GM12892 (cell line): ENCODE results near the gene TMPRSS3.

Source experiments
- DNase-seq: peaks from one replicate; pipeline ENCODE4 v3.0.0; 2011; ENCODE audit not compliant: insufficient read length
- FAIRE-seq: peaks from 2 replicates; lab custom pipeline; 2011; peaks lifted over from hg19 to GRCh38; lab: Jason Lieb, UNC
- POLR2A ChIP-seq: IDR thresholded peaks from 2 replicates; pipeline ENCODE4 v1.6.1; 2011; ENCODE audit warnings: low read depth, low read length, control low read depth
- POLR2AphosphoS5 ChIP-seq: IDR thresholded peaks from 2 replicates; pipeline ENCODE4 v1.6.1; 2011; ENCODE audit warnings: low read depth, low read length, control low read depth
- TAF1 ChIP-seq: IDR thresholded peaks from 2 replicates; pipeline ENCODE4 v1.6.1; 2011; ENCODE audit warnings: low read depth, mild to moderate bottlenecking, control low read depth, low read length, borderline replicate concordance

TMPRSS3 gene

DNA sequence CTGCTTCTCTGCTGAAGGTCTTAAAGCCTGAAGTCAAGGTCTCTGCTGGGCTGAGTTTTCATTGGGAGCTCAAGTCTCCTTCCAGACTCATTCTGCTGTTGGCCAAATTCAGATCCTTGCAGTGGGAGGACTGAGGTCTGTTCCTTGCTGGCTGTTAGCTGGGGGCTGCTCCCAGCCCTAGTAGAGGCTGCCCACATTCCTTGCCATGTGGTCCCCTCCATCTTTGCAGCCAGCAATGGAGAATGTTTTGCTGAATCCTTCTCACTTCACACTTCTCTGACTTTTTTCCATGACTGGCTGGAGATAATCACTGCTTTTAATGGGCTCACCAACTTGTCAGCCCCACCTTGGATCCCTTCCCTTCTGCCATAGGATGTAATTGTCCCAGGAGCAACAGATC, 41.1 kb upstream of the TMPRSS3 start:
- DNase-seq, result no peak
- FAIRE-seq, result no peak
- TF ChIP-seq POLR2A (no peak), TAF1 (no peak), POLR2AphosphoS5 (no peak)

DNA sequence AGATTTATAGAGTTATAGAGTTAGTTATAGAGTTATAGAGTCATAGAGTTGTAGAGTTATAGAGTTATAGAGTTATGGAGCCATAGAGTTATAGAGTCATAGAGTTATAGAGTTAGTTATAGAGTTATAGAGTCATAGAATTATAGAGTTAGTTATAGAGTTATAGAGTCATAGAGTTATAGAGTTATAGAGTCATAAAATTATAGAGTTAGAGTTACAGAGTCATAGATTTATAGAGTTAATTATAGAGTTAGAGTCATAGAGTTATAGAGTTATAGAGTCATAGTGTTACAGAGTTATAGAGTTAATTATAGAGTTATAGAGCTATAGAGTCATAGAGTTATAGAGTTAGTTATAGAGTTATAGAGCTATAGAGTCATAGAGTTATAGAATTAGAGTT, 40.0 kb upstream of the TMPRSS3 start:
- no peak for DNase-seq
- FAIRE-seq, result no peak
- TF ChIP-seq TAF1 (no peak), POLR2A (no peak), POLR2AphosphoS5 (no peak)

DNA sequence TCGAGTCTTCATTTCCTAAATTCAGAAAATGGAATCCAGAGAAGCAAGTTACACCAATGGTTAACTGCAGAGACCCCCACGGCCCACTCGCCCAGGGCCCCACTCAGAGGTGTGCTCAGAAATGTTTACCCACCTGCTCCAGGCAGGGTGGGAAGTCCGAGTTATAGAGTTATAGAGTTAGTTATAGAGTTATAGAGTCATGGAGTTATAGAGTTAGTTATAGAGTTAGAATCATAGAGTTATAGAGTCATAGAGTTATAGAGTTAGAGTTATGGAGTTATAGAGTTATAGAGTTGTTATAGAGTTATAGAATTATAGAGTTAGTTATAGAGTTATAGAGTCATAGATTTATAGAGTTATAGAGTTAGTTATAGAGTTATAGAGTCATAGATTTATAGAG, 39.5 kb upstream of the TMPRSS3 start:
- FAIRE-seq (no peak), DNase-seq (no peak)
- TF ChIP-seq POLR2AphosphoS5, result no peak
- no peak for TF ChIP-seq TAF1
- no peak for TF ChIP-seq POLR2A

DNA sequence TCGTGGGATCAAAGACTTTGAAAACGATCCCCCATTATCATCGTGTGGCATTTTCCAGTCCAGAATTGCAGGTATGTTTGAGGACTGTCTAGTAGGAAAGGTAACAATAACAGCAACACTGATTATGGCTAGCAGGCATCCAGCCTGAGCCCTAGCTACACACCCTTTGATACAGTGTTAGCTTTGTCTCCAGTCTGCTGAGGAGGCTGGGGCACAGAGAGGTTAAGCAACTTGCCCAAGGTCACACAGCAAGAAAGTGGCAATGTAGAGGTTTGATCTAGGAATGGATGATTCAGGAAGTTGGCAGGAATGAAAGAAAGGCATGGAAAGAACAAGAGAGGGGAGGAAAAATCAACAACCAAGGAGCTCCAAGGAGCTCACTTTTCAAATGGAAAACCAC, 39.0 kb upstream of the TMPRSS3 start:
- DNase-seq (no peak), FAIRE-seq (peak; percentile 27)
- no peak for TF ChIP-seq TAF1
- no peak for TF ChIP-seq POLR2A

DNA sequence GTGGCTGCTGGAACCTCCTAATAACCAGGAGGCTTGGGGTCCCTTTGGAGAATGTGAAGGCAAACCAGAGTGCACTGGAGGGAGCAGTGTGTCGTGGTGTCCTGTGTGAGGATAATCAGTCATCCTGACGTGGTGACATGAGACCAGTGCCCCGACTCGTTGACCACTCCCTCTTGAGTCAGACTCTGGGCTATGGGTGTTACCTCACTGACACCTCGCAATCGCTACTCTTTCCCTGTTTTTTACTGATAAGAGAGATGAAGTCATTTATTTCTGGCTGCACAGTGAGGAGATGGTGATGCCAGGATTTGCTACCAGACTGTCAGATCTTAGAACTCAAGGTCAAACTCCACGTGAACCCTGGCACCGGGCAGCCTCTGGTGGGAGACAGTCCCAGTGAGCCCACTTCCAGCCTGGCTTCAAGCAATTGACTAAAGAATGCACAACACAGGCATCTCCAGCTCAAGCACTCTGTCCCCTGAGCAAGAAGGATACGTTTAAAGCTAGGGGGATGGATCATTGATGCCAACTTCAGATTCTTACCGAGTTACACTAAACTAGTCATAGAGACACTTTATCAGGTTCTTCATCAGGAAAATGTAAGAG, 38.2 kb upstream of the TMPRSS3 start:
- no peak for DNase-seq
- no peak for FAIRE-seq
- TF ChIP-seq POLR2A, result no peak
- no peak for TF ChIP-seq TAF1
- no peak for TF ChIP-seq POLR2AphosphoS5

DNA sequence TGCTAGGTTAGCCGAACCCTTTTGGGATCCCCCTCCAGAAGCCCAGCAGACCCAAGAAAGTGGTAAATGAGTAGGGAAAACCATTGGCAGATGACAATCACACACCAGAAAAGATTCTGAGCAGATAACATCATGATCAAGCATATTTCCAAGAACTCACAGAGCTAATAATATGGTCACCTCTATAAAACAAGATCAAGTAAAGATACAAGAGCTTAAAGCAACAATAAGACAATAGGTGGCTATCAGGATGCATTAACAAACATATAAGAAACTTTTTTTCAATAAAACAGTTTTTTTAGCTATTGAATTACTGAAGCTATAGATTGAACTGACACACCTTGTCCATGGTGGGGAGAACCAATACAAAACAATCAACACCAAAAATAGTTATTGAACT, 36.8 kb upstream of the TMPRSS3 start:
- TF ChIP-seq POLR2AphosphoS5 (no peak), TAF1 (no peak), POLR2A (no peak)
- no peak for FAIRE-seq
- DNase-seq, result no peak

DNA sequence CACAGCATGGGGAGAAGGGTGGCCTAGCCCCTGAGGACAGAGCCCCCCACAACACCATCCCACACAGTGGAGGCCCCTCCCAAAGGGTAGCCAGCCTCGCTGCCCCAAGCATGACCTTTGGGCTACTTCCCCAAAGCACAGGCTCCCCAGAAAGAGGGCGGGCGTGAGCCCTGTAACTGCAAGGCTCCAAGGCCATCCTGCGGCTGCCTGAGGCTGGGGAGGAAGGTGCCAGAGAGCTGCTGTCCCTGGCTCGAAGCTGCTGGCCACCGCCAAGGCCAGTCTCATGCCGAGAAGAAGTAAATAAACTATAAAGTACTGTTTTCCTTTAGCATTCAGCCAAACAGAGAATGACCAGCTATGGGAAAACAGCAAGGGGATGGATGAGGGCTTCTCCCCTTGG, 35.3 kb upstream of the TMPRSS3 start:
- no peak for FAIRE-seq
- DNase-seq, result no peak
- TF ChIP-seq TAF1, result no peak
- TF ChIP-seq POLR2A, result no peak
- no peak for TF ChIP-seq POLR2AphosphoS5

DNA sequence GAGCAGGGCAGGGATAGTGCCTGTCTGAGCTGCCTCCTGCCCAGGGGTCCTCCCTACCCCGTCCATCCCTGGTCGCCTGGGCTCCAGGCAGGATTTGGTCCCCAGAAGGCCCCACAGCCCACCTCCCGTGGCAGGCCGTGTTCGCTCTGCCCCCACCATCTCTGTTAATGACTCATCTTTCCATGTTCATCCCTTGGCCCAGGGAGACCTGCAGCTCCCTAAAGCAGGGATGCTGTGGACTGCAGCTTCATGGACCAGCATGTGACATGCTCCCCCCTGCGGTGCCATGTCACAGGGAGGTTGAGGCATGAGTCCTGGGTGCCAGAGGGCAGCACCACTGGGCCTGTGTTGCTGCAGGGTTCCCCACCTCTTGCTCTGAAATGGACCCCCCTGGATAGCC, 34.7 kb upstream of the TMPRSS3 start:
- TF ChIP-seq POLR2A (no peak), TAF1 (no peak), POLR2AphosphoS5 (no peak)
- FAIRE-seq, result no peak

DNA sequence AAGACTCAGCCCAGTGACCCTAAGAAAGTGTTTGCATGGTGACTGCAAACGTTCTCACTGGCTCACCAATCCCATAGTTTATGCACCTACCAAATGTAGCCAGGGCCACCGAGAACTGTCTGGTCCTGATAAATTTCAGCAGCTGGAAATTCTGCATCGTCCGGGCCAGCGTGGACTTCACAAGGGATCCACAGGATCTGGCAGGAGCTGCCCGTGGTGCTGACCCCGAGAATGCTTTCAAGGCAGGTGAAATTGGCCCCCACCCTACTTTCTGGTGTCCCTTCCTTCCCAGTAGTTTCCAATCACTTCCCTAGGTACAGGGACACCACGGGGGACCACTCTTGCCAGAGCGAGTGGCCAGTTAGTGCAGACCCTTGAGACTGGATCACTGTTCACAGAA, 34.0 kb upstream of the TMPRSS3 start:
- TF ChIP-seq POLR2A (no peak), TAF1 (no peak), POLR2AphosphoS5 (no peak)
- DNase-seq (no peak), FAIRE-seq (no peak)

More for the DNA sequence above, 34.7 kb upstream of the TMPRSS3 start:
- no peak for DNase-seq

DNA sequence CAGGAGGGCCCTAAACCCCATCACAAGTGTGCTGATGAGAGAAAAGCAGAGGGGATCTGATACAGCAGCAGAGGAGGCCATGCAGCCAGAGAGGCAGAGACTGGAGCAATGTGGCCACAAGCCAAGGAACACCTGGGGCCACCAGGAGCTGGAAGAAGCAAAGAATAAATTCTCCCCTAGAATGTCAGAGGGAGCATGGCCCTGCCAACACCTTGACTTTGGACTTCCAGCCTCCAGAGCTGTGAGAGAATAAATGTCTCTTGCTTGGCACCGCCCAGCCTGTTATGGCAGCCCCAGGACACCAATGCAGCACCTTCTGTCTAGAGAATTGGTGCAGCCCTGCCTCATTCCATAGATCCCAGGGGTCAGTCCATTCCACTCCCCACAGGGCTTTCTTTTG, 33.2 kb upstream of the TMPRSS3 start:
- DNase-seq (no peak), FAIRE-seq (no peak)
- no peak for TF ChIP-seq POLR2A
- TF ChIP-seq TAF1, result no peak
- TF ChIP-seq POLR2AphosphoS5, result no peak

DNA sequence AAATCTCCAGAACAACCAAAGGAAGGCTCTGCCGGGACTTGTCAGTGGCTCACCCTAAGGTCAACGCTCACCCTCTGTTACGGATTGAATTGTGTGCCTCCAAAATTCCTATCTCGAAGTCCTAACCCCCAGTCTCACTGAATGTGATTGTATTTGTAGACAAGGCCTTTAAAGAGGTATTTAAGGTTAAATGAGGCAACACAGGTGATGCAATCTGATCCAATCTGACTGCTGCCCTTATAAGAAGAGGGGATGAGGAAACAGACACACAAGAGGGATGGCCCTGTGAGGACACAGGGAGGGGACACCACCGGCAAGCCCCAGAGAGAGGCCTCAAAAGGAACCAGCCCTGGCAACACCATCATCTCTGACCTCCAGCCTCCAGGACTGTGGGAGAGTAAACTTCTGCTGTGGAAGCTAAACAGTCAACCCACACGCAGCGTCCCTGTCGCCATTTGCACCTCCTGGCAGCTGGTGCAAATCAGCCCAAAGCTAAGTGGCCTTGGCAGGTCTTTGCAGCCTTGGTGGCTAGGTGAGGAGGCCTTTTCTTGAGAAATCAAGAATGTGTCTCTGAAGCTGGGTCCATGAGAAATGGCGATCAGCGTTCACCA, 32.1 kb upstream of the TMPRSS3 start:
- FAIRE-seq, result no peak
- TF ChIP-seq TAF1 (no peak), POLR2AphosphoS5 (no peak), POLR2A (no peak)
- no peak for DNase-seq

DNA sequence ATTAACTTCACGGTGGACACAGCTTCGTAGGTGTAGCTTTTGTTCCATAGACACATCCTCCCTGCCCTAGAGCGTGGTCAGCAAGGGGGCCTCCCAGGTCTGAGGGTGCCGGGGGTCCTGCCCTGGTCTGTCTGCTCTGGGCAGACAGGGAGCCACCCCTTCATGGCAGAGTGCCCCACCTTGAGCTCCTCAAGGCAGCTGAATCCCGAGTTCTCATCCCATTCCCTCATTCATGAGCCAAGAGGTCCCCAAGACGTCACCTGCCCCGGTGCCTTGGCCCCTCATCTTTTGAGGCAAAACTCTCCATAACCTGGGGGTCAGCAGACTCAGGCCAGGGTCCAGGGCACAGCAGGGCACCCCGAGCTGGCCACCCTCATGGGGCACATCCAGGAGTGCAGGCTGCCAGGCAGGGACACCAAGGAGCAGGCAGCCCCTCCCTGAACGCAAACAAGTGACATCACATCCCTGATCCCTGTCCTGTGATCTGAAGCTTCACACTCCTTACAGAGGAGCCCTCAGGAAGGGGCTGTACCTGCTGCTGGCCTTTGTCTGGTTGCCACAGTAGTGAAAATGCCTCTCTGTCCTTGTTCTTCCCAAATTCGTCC, 31.1 kb upstream of the TMPRSS3 start:
- TF ChIP-seq TAF1 (no peak), POLR2A (no peak)
- no peak for FAIRE-seq
- no peak for DNase-seq

DNA sequence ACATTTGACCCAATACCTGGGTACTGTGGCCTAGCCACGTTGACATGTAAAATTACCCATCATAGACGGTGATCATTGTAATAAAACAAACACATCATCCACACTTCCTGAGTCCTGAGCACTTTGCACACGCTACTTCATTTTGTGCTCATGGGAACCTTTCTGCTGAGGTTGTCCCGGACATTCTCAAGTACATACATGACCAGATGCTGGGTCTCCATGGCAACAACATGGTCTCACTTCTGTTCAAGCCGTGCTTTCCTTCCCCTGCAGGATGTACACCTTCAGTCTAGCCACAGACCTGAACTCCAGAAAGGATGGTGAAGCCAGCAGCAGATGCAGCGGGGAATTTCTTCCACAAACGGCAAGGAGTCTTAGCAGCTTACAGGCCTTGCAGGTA, 30.6 kb upstream of the TMPRSS3 start:
- TF ChIP-seq POLR2A (no peak), TAF1 (no peak), POLR2AphosphoS5 (no peak)
- FAIRE-seq (no peak), DNase-seq (no peak)
